Occipital lobe (tissue), 2 donors: ENCODE results near the gene PLCD1. TPM values are rescaled to one million over a fixed set of nuclear protein-coding genes. Genes with fewer than 3 reads are reported as not detected.
"Not testable (repeated sequence)": the region's sequence is repeated elsewhere in the genome, so short reads cannot be mapped to it uniquely, and the experiment has no call there.

Experiments used
- DNase-seq: peaks from one replicate; lab custom pipeline; 2025; lab: John Stamatoyannopoulos, UW
- total RNA-seq: library from RNA; depleted of rRNA; stranded (reverse); fragments of >200 nt; gene quantifications from one replicate; pipeline ENCODE4 v1.2.3, GENCODE V29; 2014

Gene PLCD1
- total RNA-seq, 1 donor from 2014 or later: 4.4 TPM

DNA sequence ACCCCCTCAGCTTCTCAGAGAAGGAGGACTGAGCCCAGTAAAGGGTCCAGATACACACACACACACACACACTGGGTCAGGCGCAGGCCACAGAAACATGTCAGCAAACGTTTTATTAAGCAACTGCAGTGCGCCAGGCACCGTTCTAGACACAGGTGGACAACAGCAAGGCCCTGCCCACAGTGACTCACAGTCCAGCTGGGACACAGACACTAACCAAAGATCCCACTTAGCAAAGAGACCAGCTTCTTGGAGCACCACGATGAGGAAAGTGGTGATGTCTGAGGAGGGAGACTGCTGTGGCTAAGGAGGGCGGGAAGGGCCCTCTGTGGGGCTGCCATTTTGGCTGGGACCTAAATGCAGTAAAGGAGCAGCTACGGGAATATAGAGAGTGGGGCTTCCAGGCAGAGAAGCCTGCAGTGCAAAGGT lies 41.7 kb downstream of the PLCD1 start:
- DNase-seq: no peak

GRCh38 chr3:37987315-37987697 lies 42.1 kb downstream of the PLCD1 start:
- DNase-seq: no peak

DNA sequence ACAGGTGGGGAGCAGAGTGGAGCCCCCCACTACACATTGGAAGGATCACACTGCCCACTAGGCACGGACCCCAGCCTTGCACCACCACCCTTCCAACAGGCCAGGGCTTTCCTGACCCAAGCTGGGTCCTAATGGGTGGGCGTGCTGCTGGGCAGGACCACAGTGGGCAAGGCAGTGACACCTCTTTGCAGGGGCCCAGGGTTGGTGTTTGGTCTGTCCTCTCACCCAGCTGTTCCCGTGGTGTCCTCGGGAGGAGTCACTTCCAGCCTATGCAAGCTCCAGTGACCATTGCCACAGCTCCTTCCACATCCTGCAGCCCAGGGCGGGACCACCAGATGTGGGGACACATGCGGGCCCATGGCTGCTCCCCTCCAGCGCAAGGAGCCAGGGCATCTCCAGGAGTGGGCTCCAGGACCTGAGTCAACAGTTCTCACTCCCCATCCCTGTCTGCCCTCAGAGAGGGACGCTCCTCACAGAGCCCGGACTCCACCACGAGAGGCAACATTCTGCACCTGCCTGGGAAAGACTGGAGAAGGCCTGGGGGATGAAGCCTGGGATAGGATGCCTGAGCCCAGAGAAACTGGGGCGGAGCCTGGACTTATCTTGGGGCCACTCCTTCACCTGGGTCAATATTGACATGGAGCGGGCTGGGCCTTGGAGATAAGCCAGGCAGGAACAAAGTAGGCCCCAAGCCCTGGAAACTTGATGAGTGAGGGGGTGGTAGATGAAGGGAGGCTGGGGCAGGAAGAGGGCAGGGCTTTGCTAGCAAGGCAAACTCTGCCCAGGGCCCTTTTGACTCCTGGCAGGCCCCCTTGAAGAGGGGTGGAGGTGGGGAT lies 42.7 kb downstream of the PLCD1 start:
- no peak for DNase-seq

GRCh38 chr3:37985637-37986320 lies 43.7 kb downstream of the PLCD1 start:
- peak; percentile 38 for DNase-seq

GRCh38 chr3:37984596-37984995 lies 44.8 kb downstream of the PLCD1 start:
- no peak for DNase-seq

- DNase-seq: no peak
Measured at GRCh38 chr3:37984051-37984450, 45.4 kb downstream of the PLCD1 start.

GRCh38 chr3:37982331-37982730 lies 47.1 kb downstream of the PLCD1 start:
- no peak for DNase-seq

GRCh38 chr3:37981348-37981664 lies 48.1 kb downstream of the PLCD1 start:
- no peak for DNase-seq

DNA sequence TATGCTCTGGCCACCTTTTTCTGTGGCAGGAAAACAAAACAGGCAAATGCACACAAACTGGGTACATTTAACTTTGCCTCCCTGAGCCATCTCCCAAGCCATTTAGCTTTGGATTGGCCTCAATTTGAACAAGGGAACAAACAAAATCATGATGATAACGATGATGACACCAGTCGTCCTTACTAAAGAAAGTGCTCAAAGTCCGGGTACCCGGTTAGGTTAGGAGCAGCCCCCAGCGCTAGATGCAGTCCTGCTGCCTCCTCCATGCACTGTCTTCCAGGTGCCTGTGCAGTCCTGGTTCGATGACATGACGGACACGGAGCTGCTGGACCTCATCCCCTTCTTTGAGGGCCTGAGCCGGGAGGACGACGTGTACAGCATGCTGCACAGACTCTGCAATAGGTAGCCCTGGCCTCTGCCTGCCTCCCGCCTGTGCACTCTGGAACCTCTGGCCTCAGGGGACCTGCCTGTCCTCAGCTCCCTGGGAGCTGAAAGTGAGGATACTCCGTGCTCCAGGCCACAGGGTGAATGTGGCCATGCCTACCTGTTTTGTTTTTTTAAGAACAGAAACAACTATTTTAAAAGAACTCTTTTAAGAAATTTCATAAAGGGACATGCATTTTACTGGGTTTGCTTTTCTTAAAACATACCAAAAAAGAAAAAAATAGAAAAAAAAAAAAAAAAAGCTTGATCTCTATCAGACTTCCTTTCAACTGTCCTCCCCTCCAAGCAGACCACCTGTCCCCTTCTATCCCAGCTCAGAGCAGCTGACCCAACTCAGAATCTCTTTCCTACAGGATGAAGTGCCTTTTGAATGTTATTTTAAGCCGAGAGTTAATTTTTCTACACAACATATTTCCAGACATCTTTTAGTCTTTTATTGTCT lies 48.7 kb downstream of the PLCD1 start:
- no peak for DNase-seq

DNA sequence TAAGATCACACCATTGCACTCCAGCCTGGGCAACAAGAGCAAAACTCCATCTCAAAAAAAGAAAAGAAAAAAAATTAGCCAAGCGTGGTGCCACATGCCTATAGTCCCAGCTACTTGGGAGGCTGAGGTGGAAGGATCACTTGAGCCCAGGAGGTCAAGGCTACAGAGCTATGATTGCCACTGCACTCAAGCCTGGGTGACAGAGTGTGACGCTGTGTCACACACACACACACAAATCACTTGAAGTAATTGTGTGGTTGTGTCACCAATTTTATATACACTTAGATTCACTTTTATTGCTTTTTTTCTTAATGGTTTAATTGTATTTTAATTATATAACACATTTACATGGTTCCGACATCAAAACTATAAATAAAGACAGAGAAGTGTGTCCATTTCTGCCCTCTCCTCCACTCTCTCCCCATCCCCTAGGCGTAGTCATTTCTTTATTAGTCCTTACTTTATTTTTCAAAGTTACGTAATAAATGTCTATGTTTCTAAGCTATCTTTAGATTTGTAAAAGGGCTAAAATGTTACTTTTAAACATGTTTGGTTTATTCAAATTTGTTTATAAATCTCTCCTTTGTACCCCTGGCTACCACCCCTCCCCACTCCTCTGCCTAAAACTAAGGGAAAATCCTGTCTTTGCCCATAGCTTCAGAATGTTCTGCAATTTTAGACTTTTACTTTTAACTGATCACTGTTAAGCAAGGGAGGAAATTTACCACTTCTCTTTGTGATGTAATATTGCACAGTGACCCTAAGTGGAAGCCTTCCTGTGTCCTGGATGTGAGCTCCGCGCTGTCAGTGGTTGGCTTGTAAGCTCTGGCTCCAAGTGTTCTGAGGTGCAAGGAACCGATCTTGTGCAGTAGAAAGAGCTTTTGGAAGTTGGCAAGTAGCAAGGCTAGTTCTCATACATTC lies 49.6 kb downstream of the PLCD1 start:
- no peak for DNase-seq

DNA sequence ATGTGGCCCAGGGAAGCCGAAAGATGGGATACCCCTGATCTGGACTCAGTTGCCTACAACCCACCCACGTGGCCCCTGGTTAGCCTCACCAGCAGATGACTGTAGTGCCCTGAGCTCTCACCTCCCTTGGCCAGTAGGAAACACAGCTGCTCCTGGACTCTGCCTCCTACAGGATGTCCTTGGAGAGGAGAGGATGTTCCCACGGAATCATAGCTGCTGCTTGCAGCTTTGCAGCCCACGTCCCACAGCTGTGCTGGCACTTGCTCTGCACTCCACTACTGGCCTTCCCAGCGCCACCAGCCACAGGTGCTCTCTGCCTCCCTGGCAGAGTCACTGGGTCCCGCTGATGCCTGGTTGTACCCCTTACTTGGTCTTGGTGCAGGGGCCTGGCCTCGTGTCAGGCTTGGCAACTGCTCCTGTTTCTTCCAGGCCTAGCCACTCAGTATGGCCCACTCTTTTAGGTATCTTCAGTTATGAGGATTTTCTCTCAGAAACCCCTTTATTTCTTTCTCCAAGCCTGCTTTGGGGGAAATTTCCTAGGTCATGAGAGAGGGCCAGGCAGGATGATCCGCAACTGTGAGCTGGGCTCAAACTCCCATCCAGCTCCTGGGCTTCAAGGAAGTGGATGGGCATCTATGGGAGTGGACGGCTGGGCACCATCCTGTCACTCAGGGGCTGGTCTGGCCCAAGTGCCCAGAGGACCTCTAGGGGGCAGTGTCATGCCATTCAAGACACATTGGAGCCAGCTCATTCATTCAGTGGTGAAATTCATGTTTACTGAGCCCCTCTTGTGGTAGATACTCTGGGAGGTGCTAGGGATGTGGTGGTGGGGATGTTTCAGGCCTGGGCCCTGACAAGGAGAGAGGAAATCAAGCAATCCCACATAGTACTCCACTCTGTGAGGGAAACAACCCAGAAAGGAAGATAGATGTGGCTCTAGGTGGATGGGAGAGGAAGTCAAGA lies 55.0 kb downstream of the PLCD1 start:
- DNase-seq: peak; percentile 38

- no peak for DNase-seq
Measured at GRCh38 chr3:37973246-37974054, 56.0 kb downstream of the PLCD1 start.

GRCh38 chr3:37972056-37972455 lies 57.4 kb downstream of the PLCD1 start:
- not testable (repeated sequence) for DNase-seq

- DNase-seq: no peak
Measured at GRCh38 chr3:37971467-37971866, 58.0 kb downstream of the PLCD1 start.

DNA sequence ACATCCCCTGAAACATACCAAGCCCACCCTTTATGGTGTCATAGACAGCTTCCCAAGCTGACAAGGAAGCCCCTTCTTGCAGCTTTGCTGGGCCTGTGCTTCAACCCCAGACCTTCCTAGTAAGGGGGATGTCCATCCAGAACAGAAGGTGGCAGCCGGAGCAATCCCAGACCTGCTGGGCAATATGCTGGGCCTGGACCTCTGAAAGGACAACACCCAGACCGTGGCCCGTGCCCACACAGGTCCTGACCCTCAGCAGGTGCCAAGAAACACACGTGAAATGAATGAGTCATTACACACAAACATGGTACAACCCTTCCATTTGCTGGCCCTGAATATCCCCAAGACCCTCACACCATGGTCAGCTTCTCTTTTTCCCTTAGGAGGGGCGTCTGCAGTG lies 58.6 kb downstream of the PLCD1 start:
- DNase-seq: no peak

DNA sequence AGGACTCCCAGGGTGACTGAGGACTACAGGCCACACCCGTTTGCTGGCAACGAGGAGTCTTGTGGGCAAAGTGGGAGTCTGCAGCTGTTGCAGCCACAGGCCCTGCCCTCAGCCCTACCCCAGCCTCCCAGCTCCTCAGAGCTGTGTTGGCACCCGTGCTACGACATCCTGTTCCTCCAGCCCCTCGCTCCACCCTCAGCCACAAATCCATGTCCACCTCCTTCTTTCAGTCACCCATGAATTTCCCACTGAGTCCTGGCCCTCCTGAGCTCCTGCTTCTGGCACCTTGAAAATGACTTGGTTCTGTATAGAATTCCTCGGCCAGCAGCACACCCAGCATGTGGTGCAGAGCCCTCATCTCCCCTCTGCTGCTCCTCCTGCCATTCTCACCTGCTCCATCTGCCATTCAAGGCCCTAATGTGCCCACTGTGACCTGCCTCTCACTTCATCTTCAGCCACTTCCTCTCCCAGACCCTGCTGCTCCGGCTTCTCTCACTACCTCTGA lies 59.8 kb downstream of the PLCD1 start:
- DNase-seq: no peak

- no peak for DNase-seq
Measured at GRCh38 chr3:37968813-37969595, 60.4 kb downstream of the PLCD1 start.

DNA sequence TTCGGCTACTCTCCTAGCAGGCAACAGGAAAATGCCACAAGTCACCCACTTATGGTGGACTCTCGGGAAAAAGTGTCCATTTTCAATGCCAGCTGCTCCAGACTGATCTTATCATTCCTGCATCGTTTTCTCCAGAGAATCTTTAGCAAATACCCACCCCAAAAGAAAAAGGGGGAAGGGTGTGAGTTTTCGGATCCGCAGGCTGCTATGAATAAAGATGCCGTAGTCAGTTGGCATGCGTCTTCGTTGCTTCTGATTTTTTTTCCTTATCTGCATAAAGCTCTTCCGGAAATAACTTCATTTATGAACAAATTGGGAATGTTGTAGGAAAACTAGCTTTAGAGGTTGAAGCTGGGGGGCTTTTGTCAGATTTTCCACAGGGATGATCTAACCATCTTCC lies 61.2 kb downstream of the PLCD1 start:
- no peak for DNase-seq
